ENCODE results near the gene CASP8AP2. TPM values are rescaled to one million over a fixed set of nuclear protein-coding genes. Genes with fewer than 3 reads are reported as not detected.

The CASP8AP2 gene
- total and polyA plus RNA-seq, 2 of the 13 experiments (the other 11 are each of a cell fraction or from before 2014, with no cell fraction given): 5.7 to 13.5 TPM

- POLR2A ChIA-PET: interaction anchor here (3.4 kb wide), 1 partner anchor 11 kb away, joined by 52 read pairs; the partner anchor contains the start of gene MDN1
- DNase-seq (ENCODE audit: low spot score): no peak
- Histone ChIP-seq H3K27me3 (ENCODE audit: control insufficient read depth in 1 of 2, insufficient read depth in 2 of 2, low read length in 2 of 2) (no peaks in the 10 kb centered on the region), H4K20me1 (ENCODE audit: insufficient read depth, low read length) (no peaks in the 10 kb centered on the region), H3K79me2 (ENCODE audit: insufficient read depth, low read length) (peaks cover 15% of the 10 kb centered on the region), H3K4me1 (ENCODE audit: insufficient read depth, low read length) (peaks cover 20% of the 10 kb centered on the region), H3K36me3 (replicated peaks in 1 of 2; ENCODE audit: control insufficient read depth in 1 of 2, insufficient read depth in 2 of 2, low read length in 2 of 2) (no peaks in the 10 kb centered on the region; a peak in 1 of 5 replicates), H3K9ac (ENCODE audit: insufficient read depth, low read depth, low read length) (peak overlapping the region; percentile 84), H3K27ac (ENCODE audit: extremely low read length, insufficient read depth, low read length) (peak overlapping the region; percentile 71), H2AFZ (ENCODE audit: low read length) (no peak overlapping the region), H3K9me3 (ENCODE audit: low read length) (no peaks in the 10 kb centered on the region), H3K4me3 (replicated peaks in 1 of 3; ENCODE audit: insufficient read depth in 1 of 3, low read depth in 2 of 3, low read length in 3 of 3) (peak overlapping the region; percentile 76 to 95 (median 80)), H3K4me2 (ENCODE audit: low read depth, low read length) (peak overlapping the region; percentile 96)
- CTCF ChIA-PET (ENCODE audit: low intra/inter-chr PET ratio, low total read pairs): no interaction called here
- intact Hi-C loops (cut with micrococcal nuclease; ENCODE audit: unreplicated experiment) (no loop called here), in situ Hi-C loops (cut with HindIII; ENCODE audit: extremely low pct_ligation_motif_present, low pct_unique_long_range_greater_than_20kb) (no loop called here)
- 8% methylated on average over 9 of the region's 15 CpGs for WGBS (ENCODE audit: low lambda C conversion rate)
- no peak for ATAC-seq
- BruUV-seq (replicated peaks): TSS peak; percentile 77
- no peak for FAIRE-seq
- TF ChIP-seq ZNF740 (CRISPR knock-in tag; IDR thresholded peaks at IDR 0.05) (peak; percentile 21; the same call in 1 of the 2 replicates), ZNF205 (CRISPR knock-in tag; IDR thresholded peaks at IDR 0.05) (no peak), SRY (CRISPR knock-in tag; IDR thresholded peaks at IDR 0.05) (0 out of 2 replicates have a peak, but pooled peaks have one; percentile 26), STAT6 (CRISPR knock-in tag; IDR thresholded peaks at IDR 0.05; ENCODE audit: borderline replicate concordance) (0 out of 2 replicates have a peak, but pooled peaks have one; percentile 12), SRSF1 (optimal IDR thresholded peaks at IDR 0.05; ENCODE audit: low read depth, low read length) (peak; percentile 15), HINFP (CRISPR knock-in tag; IDR thresholded peaks at IDR 0.05; ENCODE audit: low read depth) (no peak), ZNF24 (IDR thresholded peaks at IDR 0.05) (no peak), HDAC1 (CRISPR knock-in tag; IDR thresholded peaks at IDR 0.05) (peak; percentile 9; the same call in 1 of the 2 replicates), MXD3 (CRISPR knock-in tag; IDR thresholded peaks at IDR 0.05) (0 out of 2 replicates have a peak, but pooled peaks have one; percentile 2), ZNF687 (CRISPR knock-in tag; IDR thresholded peaks at IDR 0.05) (peak; percentile 49; the same call in 1 of the 2 replicates), KDM5B (CRISPR knock-in tag; IDR thresholded peaks at IDR 0.05; ENCODE audit: borderline replicate concordance) (0 out of 2 replicates have a peak, but pooled peaks have one; percentile 11), MYPOP (CRISPR knock-in tag; IDR thresholded peaks at IDR 0.05) (0 out of 2 replicates have a peak, but pooled peaks have one; percentile 8)
Observed at GRCh38 chr6:89830170-89830809, 610 bp downstream of the CASP8AP2 start.

All from HepG2 (cell line).